IMR-90 (cell line): Measurements from ENCODE around the gene CRACDL.

Source experiments
- BHLHE40 ChIP-seq: fragments of 150-350 bp; IDR thresholded peaks from 2 replicates; pipeline ENCODE4 v1.6.1; 2016; ENCODE audit warnings: mild to moderate bottlenecking, low read depth, low read length
- CEBPB ChIP-seq: IDR thresholded peaks from 2 replicates; pipeline ENCODE4 v1.6.1; 2012; ENCODE audit warnings: low read depth, low read length, improper control_type of control experiment
- CHD1 ChIP-seq: IDR thresholded peaks from 2 replicates; pipeline ENCODE4 v1.6.1; 2012; ENCODE audit warnings: low read depth, low read length, improper control_type of control experiment
- MAFK ChIP-seq: IDR thresholded peaks from 2 replicates; pipeline ENCODE4 v1.6.1; 2012; ENCODE audit warnings: low read depth, low read length, improper control_type of control experiment
- MXI1 ChIP-seq: IDR thresholded peaks from 2 replicates; pipeline ENCODE4 v1.6.1; 2012; ENCODE audit warnings: low read depth, mild to moderate bottlenecking, low read length, moderate library complexity, borderline replicate concordance
- POLR2A ChIP-seq: IDR thresholded peaks from 2 replicates; pipeline ENCODE4 v1.6.1; 2012; ENCODE audit warnings: mild to moderate bottlenecking, low read depth, low read length
- RCOR1 ChIP-seq: IDR thresholded peaks from 2 replicates; pipeline ENCODE4 v1.6.1; 2012; ENCODE audit warnings: mild to moderate bottlenecking, low read length, improper control_type of control experiment; ENCODE audit not compliant: insufficient replicate concordance
- RFX5 ChIP-seq: IDR thresholded peaks from 2 replicates; pipeline ENCODE4 v1.8.0; 2012; ENCODE audit warnings: low read depth, mild to moderate bottlenecking, low read length, moderate library complexity
- SMC3 ChIP-seq: fragments of 150-350 bp; IDR thresholded peaks from 2 replicates; pipeline ENCODE4 v1.6.1; 2016; ENCODE audit warnings: low read depth, mild to moderate bottlenecking, antibody characterized with exemption, low read length, moderate library complexity
- TF ChIP-seq, protein P1 (sequence below): conservative IDR thresholded peaks from 2 replicates; pipeline ENCODE4 v1.5.1; 2012; ENCODE audit warnings: mild to moderate bottlenecking, low read depth, low read length, improper control_type of control experiment
- TF ChIP-seq, protein P2 (sequence below): fragments of 150-350 bp; IDR thresholded peaks from 2 replicates; pipeline ENCODE4 v1.6.1; 2017; ENCODE audit warnings: mild to moderate bottlenecking, antibody characterized with exemption, low read length, low read depth

DNA sequence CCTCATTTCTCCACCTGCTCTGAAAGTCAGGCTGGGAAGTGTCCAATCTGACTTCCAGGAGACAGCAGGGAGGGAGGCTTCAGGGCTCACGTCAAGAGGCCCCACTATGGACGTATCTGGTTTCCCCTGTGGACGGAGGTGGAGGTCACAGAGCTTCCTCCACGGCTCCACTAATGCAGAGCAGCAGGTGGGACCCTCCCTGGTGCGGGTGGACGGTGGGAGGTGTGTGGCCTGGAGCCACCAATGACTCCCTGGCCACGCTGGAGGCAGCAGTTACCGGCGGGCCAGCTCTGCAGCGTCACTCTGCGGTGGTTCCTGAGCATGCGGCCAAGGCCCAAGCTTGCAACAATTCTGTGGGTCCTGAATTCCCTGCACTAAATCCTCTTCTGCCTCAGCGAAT lies 9.0 kb downstream of the CRACDL start:
- TF ChIP-seq MXI1 (no peak), RFX5 (no peak), CEBPB (no peak), RCOR1 (no peak), CHD1 (no peak), POLR2A (no peak), BHLHE40 (no peak), SMC3 (no peak), MAFK (no peak)
- TF ChIP-seq, protein P1, sequence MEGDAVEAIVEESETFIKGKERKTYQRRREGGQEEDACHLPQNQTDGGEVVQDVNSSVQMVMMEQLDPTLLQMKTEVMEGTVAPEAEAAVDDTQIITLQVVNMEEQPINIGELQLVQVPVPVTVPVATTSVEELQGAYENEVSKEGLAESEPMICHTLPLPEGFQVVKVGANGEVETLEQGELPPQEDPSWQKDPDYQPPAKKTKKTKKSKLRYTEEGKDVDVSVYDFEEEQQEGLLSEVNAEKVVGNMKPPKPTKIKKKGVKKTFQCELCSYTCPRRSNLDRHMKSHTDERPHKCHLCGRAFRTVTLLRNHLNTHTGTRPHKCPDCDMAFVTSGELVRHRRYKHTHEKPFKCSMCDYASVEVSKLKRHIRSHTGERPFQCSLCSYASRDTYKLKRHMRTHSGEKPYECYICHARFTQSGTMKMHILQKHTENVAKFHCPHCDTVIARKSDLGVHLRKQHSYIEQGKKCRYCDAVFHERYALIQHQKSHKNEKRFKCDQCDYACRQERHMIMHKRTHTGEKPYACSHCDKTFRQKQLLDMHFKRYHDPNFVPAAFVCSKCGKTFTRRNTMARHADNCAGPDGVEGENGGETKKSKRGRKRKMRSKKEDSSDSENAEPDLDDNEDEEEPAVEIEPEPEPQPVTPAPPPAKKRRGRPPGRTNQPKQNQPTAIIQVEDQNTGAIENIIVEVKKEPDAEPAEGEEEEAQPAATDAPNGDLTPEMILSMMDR = no peak
- TF ChIP-seq, protein P2, sequence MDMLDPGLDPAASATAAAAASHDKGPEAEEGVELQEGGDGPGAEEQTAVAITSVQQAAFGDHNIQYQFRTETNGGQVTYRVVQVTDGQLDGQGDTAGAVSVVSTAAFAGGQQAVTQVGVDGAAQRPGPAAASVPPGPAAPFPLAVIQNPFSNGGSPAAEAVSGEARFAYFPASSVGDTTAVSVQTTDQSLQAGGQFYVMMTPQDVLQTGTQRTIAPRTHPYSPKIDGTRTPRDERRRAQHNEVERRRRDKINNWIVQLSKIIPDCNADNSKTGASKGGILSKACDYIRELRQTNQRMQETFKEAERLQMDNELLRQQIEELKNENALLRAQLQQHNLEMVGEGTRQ = no peak
